ENCODE results near the gene PRSS27.

Gene PRSS27

GRCh38 chr16:2663553-2664546 is 56.2 kb downstream of the PRSS27 start (continued):
- TF ChIP-seq KLF10 (tag by site-specific recombination; IDR thresholded peaks at IDR 0.05) (peak; percentile 8; the same call in 1 of the 2 replicates), BCL6B (tag by site-specific recombination; IDR thresholded peaks at IDR 0.05) (no peak), ZBTB8A (tag by site-specific recombination; IDR thresholded peaks at IDR 0.05) (peak; percentile 67), ZBTB17 (tag by site-specific recombination; IDR thresholded peaks at IDR 0.05) (peak; percentile 85), PRDM6 (tag by site-specific recombination; IDR thresholded peaks at IDR 0.05) (no peak), ZNF133 (tag by site-specific recombination; IDR thresholded peaks at IDR 0.05) (no peak), GLIS2 (tag by site-specific recombination; IDR thresholded peaks at IDR 0.05) (no peak), GLIS1 (tag by site-specific recombination; IDR thresholded peaks at IDR 0.05) (peak; percentile 82), ZNF785 (tag by site-specific recombination; IDR thresholded peaks at IDR 0.05) (no peak), SP7 (tag by site-specific recombination; IDR thresholded peaks at IDR 0.05) (peak; percentile 83), ZNF561 (tag by site-specific recombination; IDR thresholded peaks at IDR 0.05; ENCODE audit: borderline replicate concordance) (0 out of 2 replicates have a peak, but pooled peaks have one; percentile 38), ZNF132 (tag by site-specific recombination; IDR thresholded peaks at IDR 0.05; ENCODE audit: borderline replicate concordance) (no peak), PRDM1 (tag by site-specific recombination; IDR thresholded peaks at IDR 0.05) (0 out of 2 replicates have a peak, but pooled peaks have one; percentile 42), ZNF692 (tag by site-specific recombination; IDR thresholded peaks at IDR 0.05) (0 out of 2 replicates have a peak, but pooled peaks have one; percentile 6), ZNF16 (tag by site-specific recombination; IDR thresholded peaks at IDR 0.05; ENCODE audit: low read depth) (no peak), IKZF3 (tag by site-specific recombination; IDR thresholded peaks at IDR 0.05) (peak; percentile 71), ZNF560 (tag by site-specific recombination; IDR thresholded peaks at IDR 0.05; ENCODE audit: borderline replicate concordance) (no peak), BCL11A (tag by site-specific recombination; IDR thresholded peaks at IDR 0.05; ENCODE audit: low read depth) (0 out of 2 replicates have a peak, but pooled peaks have one; percentile 6), TSHZ1 (tag by site-specific recombination; IDR thresholded peaks at IDR 0.05; ENCODE audit: borderline replicate concordance) (peak; percentile 52; the same call in 1 of the 2 replicates), OVOL3 (tag by site-specific recombination; IDR thresholded peaks at IDR 0.05) (no peak), ZNF366 (tag by site-specific recombination; conservative IDR thresholded peaks at IDR 0.05) (peak; percentile 43)
- TF ChIP-seq, protein P1, sequence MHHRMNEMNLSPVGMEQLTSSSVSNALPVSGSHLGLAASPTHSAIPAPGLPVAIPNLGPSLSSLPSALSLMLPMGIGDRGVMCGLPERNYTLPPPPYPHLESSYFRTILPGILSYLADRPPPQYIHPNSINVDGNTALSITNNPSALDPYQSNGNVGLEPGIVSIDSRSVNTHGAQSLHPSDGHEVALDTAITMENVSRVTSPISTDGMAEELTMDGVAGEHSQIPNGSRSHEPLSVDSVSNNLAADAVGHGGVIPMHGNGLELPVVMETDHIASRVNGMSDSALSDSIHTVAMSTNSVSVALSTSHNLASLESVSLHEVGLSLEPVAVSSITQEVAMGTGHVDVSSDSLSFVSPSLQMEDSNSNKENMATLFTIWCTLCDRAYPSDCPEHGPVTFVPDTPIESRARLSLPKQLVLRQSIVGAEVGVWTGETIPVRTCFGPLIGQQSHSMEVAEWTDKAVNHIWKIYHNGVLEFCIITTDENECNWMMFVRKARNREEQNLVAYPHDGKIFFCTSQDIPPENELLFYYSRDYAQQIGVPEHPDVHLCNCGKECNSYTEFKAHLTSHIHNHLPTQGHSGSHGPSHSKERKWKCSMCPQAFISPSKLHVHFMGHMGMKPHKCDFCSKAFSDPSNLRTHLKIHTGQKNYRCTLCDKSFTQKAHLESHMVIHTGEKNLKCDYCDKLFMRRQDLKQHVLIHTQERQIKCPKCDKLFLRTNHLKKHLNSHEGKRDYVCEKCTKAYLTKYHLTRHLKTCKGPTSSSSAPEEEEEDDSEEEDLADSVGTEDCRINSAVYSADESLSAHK (tag by site-specific recombination; IDR thresholded peaks at IDR 0.05): peak; percentile 84
- TF ChIP-seq, protein P2, sequence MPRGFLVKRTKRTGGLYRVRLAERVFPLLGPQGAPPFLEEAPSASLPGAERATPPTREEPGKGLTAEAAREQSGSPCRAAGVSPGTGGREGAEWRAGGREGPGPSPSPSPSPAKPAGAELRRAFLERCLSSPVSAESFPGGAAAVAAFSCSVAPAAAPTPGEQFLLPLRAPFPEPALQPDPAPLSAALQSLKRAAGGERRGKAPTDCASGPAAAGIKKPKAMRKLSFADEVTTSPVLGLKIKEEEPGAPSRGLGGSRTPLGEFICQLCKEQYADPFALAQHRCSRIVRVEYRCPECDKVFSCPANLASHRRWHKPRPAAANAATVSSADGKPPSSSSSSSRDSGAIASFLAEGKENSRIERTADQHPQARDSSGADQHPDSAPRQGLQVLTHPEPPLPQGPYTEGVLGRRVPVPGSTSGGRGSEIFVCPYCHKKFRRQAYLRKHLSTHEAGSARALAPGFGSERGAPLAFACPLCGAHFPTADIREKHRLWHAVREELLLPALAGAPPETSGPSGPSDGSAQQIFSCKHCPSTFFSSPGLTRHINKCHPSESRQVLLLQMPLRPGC (tag by site-specific recombination; IDR thresholded peaks at IDR 0.05): peak; percentile 19; the same call in 1 of the 2 replicates
- TF ChIP-seq, protein P3, sequence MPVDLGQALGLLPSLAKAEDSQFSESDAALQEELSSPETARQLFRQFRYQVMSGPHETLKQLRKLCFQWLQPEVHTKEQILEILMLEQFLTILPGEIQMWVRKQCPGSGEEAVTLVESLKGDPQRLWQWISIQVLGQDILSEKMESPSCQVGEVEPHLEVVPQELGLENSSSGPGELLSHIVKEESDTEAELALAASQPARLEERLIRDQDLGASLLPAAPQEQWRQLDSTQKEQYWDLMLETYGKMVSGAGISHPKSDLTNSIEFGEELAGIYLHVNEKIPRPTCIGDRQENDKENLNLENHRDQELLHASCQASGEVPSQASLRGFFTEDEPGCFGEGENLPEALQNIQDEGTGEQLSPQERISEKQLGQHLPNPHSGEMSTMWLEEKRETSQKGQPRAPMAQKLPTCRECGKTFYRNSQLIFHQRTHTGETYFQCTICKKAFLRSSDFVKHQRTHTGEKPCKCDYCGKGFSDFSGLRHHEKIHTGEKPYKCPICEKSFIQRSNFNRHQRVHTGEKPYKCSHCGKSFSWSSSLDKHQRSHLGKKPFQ (tag by site-specific recombination; IDR thresholded peaks at IDR 0.05): peak; percentile 80
